ENCODE results near the gene NPC1L1. TPM values are rescaled to one million over a fixed set of nuclear protein-coding genes. Genes with fewer than 3 reads are reported as not detected.

The NPC1L1 gene
- total RNA-seq, 1 experiment from 2014 or later, result 0.15 TPM

- TF ChIP-seq RAD21 (IDR thresholded peaks at IDR 0.05; ENCODE audit: low read depth), result no peak
- no peak for TF ChIP-seq EZH2phosphoT487 (IDR thresholded peaks at IDR 0.05; ENCODE audit: borderline replicate concordance)
- no peak for TF ChIP-seq SIN3A (IDR thresholded peaks at IDR 0.05; ENCODE audit: low read depth)
- no peak for TF ChIP-seq TCF7L2 (IDR thresholded peaks at IDR 0.05; ENCODE audit: borderline replicate concordance, extremely low read depth, insufficient read depth, insufficient read length)
- no peak for TF ChIP-seq YY1 (IDR thresholded peaks at IDR 0.05; ENCODE audit: extremely low read depth, insufficient replicate concordance, low read depth, low read length)
- no peak for TF ChIP-seq CEBPB (IDR thresholded peaks at IDR 0.05; ENCODE audit: low read depth)
- TF ChIP-seq EGR1 (IDR thresholded peaks at IDR 0.05; ENCODE audit: low read depth), result no peak
- no peak for TF ChIP-seq REST (IDR thresholded peaks at IDR 0.05; ENCODE audit: low read depth)
- no peak for TF ChIP-seq ELF1 (IDR thresholded peaks at IDR 0.05; ENCODE audit: borderline replicate concordance, low read depth)
- no peak for TF ChIP-seq ATF3 (IDR thresholded peaks at IDR 0.05)
- no peak for TF ChIP-seq FOSL1 (IDR thresholded peaks at IDR 0.05; ENCODE audit: low read depth)
- no peak for TF ChIP-seq POLR2A (IDR thresholded peaks at IDR 0.05; ENCODE audit: borderline replicate concordance, extremely low read depth, insufficient read depth, insufficient read length)
- TF ChIP-seq SP1 (IDR thresholded peaks at IDR 0.05; ENCODE audit: low read depth), result no peak
- TF ChIP-seq SRF (IDR thresholded peaks at IDR 0.05; ENCODE audit: low read depth), result no peak
- TF ChIP-seq MAX (IDR thresholded peaks at IDR 0.05), result no peak
- no peak for TF ChIP-seq ZNF274 (IDR thresholded peaks at IDR 0.05; ENCODE audit: low read depth, low read length)
- ATAC-seq, result no peak
- ChIA-PET CTCF (no interaction called here), RAD21 (ENCODE audit: low non-redundant PET in 1 of 2, low total read pairs in 2 of 2, uncharacterized antibody in 2 of 2, unreplicated experiment in 2 of 2) (no interaction called here), POLR2A (no interaction called here)
- no peak overlapping the region for H2AFZ ChIP-seq (ENCODE audit: low read depth, low read length, poor library complexity, severe bottlenecking)
- H3K79me2 ChIP-seq (ENCODE audit: insufficient read depth, low read length), result peaks cover 60% of the 10 kb centered on the region
- no peak overlapping the region for H3K27ac ChIP-seq (ENCODE audit: low read depth, low read length)
- H3K27me3 ChIP-seq (ENCODE audit: insufficient read depth, low read length), result no peaks in the 10 kb centered on the region
- no TSS peak for BruUV-seq (replicated peaks)
- peaks cover 7% of the 10 kb centered on the region; the same call in 1 of the 2 replicates for H4K20me1 ChIP-seq (ENCODE audit: insufficient read depth)
- no peaks in the 10 kb centered on the region for H3K9me3 ChIP-seq (ENCODE audit: control insufficient read depth in 1 of 2, insufficient read depth in 1 of 2, low read depth in 1 of 2, low read length in 2 of 2)
- no peak for DNase-seq (ENCODE audit: low read depth, low spot score)
- H3K9ac ChIP-seq (ENCODE audit: low read length), result no peak overlapping the region
- no peak overlapping the region for H3K4me2 ChIP-seq (ENCODE audit: low read length)
- H3K9me2 ChIP-seq (ENCODE audit: insufficient read depth), result no peaks in the 10 kb centered on the region
- H3K4me3 ChIP-seq (replicated peaks in 1 of 2; ENCODE audit: low read depth in 1 of 2, low read length in 2 of 2), result no peak overlapping the region
- intact Hi-C loops (cut with micrococcal nuclease), result loop anchor here (5.0 kb wide), 1 partner anchor 221 kb away; no protein-coding TSS in a partner anchor
- H3K36me3 ChIP-seq (ENCODE audit: control insufficient read depth in 1 of 2, insufficient read depth in 2 of 2, low read length in 2 of 2), result peaks cover 68 to 79% of the 10 kb centered on the region in 2 experiments
- peaks cover 6 to 18% of the 10 kb centered on the region in 2 experiments; a peak in 3 of 4 replicates for H3K4me1 ChIP-seq (ENCODE audit: control insufficient read depth in 1 of 2, insufficient read depth in 2 of 2, low read length in 2 of 2)
Measured at GRCh38 chr7:44567884-44568283, 26.8 kb upstream of the NPC1L1 start.

Data from HCT116 (cell line).